HG03442 (cell line): ENCODE data around the gene ZNF550.
"Not testable (repeated sequence)": the region's sequence is repeated elsewhere in the genome, so short reads cannot be mapped to it uniquely, and the experiment has no call there.

Experiments
- ATAC-seq: cut with Tn5 transposase; IDR thresholded peaks from one replicate; pipeline ENCODE4 v1.9.1; 2021; ENCODE audit warnings: mild to moderate bottlenecking, moderate library complexity; ENCODE audit not compliant: unreplicated experiment

Gene ZNF550

DNA sequence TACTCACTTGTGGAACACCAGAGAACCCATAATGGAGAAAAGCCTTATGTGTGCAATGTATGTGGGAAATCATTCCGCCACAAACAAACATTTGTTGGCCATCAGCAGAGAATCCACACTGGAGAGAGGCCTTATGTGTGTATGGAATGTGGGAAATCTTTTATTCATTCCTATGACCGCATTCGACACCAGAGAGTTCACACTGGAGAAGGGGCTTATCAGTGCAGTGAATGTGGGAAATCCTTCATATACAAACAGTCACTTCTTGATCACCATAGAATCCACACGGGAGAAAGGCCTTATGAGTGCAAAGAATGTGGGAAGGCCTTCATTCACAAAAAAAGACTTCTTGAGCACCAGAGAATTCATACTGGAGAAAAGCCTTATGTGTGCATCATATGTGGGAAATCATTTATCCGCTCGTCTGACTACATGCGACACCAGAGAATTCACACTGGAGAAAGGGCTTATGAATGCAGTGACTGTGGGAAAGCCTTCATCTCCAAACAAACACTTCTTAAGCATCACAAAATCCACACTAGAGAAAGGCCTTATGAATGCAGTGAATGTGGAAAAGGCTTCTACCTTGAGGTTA is 21.6 kb downstream of the ZNF550 start:
- no peak for ATAC-seq

DNA sequence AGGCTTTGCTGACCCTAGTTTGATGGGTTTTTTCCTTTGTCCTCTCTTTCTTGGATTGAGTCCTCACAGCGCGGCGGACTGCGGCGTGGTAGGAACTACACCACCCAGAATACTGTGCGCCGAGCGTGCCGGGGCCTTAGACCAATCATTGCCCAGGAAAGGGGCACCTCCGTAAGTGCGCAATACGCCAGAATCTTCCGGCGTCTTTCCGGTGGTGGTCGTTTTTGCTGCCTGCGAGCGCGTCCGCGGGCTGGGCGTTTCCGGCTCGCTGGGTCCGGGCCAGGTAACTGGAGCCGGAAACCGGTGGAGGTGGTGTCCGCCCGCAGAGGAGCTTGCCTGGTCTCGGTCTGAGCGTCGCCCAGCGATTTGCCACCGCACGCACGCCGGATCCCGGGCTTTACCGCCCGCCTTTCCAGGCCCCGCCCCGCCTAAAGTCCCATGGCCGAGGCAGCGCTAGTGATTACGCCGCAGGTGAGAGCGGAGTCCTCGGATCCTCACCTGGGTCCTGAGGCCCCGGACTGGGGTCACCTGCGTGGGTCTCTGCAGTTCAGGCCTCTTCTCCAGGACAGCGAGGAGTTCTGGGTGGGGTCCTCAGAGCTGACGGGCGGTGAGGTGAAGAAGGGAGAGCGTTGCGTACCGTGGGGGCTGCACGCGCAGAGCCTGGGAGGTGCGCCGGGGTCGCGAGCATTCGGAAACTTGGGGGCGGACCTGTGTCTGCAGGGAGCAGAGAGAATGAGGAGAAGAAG is 32.4 kb downstream of the ZNF550 start, which contains the start of gene ZNF549:
TSS of gene ZNF549 (plus strand) at position 221 of the 746 bp plus-strand sequence. CDS start at position 439, 218 bp downstream.
- ATAC-seq: peak; percentile 97

DNA sequence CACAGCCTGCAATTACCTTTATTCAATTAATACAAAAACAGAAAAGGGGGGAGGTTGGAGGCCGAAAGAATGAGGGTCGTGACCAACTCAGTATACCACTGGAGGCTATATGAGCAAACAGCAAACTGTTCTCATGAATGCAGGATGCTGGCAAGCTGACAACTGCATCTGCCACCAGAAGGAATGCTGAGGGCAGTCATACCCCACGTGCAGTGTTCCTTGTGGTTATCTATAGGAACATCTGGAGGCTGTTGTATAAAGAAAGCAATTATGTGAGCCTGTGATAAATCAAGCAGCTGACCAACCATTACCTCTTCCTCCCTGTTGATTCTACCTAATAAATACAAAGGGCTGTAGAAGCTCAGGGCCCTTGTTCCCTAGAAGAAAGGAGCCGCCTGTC is 41.6 kb downstream of the ZNF550 start:
- not testable (repeated sequence) for ATAC-seq

DNA sequence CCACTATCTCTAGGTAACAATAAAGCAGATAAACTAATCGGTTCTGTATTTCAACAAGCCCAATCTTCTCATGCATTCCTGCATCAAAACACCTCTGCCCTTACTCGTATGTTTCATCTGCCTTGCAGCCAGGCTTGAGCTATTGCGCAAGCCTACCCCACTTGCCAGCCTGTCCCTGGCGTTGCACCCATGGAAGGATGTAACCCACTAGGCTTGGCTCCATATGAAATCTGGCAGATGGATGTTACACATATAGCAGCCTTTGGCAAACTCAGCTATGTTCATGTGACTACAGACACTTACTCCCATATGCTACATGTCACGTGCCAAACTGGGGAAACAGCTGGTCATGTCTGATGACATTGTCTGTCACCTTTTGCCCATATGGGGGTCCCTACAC is 44.4 kb downstream of the ZNF550 start:
- ATAC-seq: no peak

DNA sequence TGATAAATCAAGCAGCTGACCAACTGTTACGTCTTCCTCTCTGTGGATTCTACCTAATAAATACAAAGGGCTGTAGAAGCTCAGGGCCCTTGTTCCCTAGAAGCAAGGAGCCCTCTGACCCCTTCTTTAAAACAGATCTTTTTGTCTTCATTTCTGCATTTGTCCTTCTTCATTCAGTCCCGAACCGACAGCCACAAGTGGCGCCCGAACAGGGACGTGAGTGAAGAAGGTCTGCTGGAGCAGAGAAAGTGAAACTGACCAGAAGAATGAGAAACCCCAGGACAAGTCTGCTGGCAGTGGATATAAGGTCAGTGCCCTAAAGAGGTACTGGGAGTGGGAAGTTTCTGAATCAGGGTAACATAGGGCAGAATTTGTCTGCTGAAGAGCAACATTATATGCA is 46.8 kb downstream of the ZNF550 start:
- no peak for ATAC-seq

DNA sequence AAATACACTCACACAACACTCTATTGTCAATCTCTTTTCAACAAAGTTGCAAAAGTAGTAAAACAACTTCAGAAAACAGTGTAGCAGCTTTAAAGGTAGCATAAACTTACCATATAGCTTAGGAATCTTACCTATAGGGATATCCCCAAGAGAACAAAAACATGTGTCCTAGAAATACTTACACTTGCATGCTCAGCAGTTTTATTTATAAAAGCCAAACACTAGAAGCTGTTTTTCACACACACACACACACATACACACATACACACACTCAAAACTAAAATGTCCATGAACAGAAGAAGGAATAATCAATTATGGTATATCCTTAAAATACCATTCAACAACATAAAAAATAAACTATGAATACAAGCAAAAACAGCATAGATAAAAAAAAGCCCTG is 48.2 kb downstream of the ZNF550 start:
- ATAC-seq: no peak

DNA sequence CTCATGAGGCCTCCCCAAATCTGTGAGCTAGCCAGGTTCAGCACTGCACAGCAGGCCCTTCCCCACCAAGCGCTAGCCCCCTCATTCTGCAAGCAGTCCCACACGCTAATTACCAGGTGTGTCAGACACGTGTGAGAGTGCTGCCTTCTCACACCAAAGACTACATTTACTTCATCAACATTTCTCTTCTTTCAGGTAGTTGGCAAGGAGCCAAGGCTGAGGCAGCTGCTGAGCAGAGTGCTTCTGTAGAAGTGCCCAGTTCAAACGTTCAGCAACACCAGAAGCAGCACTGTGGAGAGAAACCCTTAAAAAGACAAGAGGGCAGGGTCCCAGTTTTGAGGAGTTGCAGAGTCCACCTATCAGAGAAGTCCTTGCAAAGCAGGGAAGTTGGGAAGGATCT is 53.5 kb downstream of the ZNF550 start:
- no peak for ATAC-seq

DNA sequence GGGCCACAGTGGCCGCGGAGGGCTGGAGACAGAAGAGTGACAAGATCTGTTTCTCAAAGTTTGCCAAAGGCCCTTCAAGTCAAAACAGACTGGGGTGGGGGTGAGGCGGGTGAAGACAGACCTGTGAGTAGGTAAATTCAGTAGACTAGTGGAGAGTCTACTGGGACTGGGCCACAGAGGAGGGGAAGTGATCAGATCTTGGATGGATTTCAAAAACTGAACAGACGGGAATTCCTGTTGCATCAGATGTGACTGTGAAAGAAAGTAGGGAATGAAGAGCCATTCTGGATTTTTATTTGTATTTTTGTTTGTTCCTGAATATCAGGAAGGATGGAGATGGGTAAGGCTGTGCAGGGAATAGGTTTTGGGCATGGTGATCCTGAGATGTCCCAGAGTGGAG is 59.3 kb downstream of the ZNF550 start:
- ATAC-seq: not testable (repeated sequence)

DNA sequence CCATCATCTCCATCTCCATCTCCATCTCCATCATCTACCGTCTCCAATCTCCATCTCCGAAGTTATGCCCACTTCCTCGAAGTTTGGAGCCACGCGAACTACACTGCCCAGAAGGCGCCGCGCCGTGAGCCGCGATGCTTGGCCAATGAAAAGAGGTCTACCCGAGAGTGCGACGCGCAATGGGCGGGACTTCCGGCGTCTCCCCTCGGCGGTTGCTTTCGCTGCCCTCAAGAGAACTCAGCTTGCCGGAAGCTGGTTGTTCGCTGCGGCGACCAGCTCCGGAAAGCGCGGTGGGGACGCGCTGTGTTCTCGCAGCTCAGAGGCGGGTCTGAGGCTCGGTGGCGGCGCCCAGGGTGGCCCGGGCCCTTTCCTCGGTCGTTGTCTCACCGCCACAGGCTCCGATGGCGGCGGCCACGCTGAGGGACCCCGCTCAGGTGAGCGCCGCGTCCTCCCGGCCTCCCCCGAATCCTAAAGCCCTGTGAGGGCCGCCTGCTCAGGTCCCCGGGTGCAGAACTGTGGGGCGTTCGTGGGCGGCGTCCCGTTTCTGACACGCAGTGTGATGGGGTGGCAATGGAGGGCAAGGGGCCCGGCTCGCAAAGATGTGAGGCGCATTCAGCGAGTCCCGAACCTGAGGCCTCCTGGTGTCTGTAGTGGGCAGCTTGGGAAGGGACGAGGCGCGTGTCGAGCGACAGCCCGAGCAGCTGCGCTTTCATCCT is 59.8 kb downstream of the ZNF550 start, which contains the start of gene ZNF773:
TSS of gene ZNF773 (plus strand) at position 259 of the 716 bp plus-strand sequence. CDS start at position 402, 143 bp downstream.
- peak; percentile 99 for ATAC-seq

DNA sequence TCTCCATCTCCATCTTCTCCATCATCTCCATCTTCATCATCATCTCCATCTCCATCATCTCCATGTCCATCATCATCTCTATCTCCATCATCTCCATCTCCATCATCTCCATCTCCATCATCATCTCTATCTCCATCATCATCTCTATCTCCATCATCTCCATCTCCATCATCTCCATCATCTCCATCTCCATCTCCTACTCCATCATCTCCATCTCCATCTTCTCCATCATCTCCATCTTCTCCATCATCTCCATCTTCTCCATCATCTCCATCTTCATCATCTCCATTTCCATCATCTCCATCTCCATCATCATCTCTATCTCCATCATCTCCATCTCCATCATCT is 60.4 kb downstream of the ZNF550 start:
- not testable (repeated sequence) for ATAC-seq

DNA sequence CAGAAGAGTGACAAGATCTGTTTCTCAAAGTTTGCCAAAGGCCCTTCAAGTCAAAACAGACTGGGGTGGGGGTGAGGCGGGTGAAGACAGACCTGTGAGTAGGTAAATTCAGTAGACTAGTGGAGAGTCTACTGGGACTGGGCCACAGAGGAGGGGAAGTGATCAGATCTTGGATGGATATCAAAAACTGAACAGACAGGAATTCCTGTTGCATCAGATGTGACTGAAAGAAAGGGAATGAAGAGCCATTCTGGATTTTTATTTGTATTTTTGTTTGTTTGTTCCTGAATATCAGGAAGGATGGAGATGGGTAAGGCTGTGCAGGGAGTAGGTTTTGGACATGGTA is 71.4 kb downstream of the ZNF550 start:
- ATAC-seq: not testable (repeated sequence)

DNA sequence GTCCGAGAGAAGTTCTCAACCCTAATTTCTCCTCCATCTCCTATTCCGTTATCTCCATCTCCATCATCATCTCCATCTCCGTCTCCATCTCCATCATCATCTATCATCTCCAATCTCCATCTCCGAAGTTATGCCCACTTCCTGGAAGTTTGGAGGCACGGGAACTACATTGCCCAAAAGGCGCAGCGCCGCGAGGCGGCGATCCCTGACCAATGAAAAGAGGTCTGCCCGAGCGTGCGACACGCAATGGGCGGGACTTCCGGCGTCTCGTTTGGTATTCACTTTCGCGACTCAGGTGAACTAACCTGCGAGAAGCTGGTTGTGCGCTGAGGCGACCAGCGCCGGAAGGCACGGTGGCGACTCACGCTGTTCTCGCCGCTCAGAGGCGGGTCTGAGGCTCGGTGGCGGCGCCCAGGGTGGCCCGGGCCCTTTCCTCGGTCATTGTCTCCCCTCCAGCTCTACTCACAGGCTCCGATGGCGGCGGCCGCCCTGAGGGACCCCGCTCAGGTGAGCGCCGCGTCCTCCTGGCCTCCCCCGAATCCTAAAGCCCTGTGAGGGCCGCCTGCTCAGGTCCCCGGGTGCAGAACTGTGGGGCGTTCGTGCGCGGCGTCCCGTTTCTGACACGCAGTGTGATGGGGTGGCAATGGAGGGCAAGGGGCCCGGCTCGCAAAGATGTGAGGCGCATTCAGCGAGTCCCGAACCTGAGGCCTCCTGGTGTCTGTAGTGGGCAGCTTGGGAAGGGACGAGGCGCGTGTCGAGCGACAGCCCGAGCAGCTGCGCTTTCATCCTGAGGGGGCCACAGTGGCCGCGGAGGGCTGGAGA is 72.0 kb downstream of the ZNF550 start, which contains the start of gene ZNF419:
TSS of gene ZNF419 (plus strand) at position 274 of the 822 bp plus-strand sequence. CDS start at position 475, 201 bp downstream.
- ATAC-seq: peak; percentile 93
